Cerebellar nuclear complex (tissue), 1 donor: ENCODE data around the gene USP5.
"Not testable (repeated sequence)": the region's sequence is repeated elsewhere in the genome, so short reads cannot be mapped to it uniquely, and the experiment has no call there.

Source experiments
- DNase-seq, 2 experiments: peaks; one replicate each; lab custom pipeline; 2025; lab: John Stamatoyannopoulos, UW

The USP5 gene

DNA sequence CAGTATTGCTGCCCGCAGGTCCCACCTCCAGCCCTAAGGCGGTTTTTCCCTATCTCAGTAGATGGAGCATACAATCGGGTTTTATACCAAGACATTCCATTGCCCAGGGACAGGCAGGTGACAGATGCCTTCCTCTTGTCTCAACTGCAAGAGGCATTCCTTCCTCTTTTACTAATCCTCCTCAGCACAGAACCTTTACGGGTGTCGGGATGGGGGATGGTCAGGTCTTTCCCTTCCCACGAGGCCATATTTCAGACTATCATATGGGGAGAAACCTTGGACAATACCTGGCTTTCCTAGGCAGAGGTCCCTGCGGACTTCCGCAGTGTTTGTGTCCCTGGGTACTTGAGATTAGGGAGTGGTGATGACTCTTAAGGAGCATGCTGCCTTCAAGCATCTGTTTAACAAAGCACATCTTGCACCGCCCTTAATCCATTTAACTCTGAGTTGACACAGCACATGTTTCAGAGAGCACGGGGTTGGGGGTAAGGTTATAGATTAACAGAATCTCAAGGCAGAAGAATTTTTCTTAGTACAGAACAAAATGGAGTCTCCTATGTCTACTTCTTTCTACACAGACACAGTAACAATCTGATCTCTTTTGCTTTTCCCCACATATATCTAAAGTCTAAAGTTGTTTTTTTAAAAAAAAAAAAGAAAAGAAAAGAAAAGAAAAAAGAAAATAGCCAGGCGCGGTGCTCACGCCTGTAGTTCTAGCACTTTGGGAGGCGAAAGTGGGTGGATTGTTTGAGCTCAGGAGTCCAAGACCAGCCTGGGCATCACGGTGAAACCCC is 34.5 kb downstream of the USP5 start:
- DNase-seq, result not testable (repeated sequence)

DNA sequence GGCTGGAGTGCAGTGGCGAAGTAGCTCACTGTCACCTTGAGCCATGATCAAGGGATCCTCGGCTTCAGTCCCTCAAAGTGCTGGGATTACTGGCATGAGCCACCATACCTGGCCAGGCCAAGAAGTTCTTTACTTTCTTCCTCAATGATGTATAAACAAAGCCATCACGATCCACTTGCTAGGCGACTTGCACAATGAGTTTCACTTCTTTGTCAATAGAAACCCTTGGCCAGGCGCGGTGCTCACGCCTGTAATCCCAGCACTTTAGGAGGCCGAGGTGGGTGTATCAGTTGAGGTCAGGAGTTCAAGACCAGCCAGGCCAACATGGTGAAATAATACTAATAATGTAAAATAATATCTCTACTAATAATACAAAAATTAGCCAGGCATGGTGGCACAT is 35.5 kb downstream of the USP5 start:
- no peak for DNase-seq

DNA sequence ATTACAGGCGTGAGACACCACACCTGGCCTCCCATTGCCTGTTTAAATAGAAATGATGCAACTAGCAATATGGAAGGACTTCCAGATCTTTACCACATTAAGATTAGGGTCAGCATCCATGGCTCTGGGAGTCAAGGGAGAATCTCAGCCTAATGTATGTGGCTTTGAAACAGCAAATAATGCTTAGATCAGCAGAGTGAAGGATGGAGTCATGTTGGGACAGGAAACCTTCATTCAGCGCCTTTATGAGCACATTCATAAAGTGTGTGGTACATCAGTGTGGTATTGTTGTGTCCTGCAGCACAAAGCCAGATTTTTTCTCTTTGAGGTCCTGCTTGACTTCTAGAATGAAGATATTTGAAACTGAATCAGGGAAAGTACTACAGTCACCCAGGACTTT is 36.4 kb downstream of the USP5 start:
- no peak for DNase-seq

- DNase-seq, result not testable (repeated sequence)
Observed at GRCh38 chr12:6888794-6889193, 36.8 kb downstream of the USP5 start.

DNA sequence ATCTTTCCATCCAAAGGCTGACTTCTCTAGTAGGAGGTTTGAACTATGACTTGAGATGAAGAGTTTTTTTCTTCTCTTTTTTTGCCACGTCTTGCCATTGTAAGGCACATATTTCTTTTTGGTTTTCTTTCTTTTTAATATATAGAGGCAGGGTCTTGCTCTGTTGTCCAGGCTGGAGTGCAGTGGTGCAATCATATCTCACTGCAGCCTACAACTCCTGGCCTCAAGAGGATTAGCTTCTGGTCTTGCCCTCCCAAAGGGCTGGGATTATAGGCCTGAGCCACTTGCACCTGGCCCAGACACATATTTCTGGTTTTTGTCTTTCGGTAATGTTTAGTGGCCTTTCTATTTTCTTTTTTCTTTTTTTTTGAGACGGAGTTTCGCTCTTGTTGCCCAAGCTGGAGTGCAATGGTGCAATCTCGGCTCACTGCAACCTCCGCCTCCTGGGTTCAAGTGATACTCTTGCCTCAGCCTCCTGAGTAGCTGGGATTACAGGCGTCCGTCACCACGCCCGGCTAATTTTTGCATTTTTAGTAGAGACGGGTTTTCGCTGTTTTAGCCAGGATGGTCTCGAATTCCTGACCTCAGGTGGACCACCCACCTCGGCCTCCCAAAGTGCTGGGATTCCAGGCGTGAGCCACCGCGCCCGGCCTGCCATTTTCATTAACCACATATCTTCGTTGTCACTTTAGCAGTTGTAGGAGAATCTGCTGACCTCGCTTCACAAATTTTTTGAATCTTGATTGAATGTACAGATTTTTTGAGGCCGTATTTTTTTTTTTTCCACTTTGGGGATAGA is 38.0 kb downstream of the USP5 start:
- not testable (repeated sequence) for DNase-seq

DNA sequence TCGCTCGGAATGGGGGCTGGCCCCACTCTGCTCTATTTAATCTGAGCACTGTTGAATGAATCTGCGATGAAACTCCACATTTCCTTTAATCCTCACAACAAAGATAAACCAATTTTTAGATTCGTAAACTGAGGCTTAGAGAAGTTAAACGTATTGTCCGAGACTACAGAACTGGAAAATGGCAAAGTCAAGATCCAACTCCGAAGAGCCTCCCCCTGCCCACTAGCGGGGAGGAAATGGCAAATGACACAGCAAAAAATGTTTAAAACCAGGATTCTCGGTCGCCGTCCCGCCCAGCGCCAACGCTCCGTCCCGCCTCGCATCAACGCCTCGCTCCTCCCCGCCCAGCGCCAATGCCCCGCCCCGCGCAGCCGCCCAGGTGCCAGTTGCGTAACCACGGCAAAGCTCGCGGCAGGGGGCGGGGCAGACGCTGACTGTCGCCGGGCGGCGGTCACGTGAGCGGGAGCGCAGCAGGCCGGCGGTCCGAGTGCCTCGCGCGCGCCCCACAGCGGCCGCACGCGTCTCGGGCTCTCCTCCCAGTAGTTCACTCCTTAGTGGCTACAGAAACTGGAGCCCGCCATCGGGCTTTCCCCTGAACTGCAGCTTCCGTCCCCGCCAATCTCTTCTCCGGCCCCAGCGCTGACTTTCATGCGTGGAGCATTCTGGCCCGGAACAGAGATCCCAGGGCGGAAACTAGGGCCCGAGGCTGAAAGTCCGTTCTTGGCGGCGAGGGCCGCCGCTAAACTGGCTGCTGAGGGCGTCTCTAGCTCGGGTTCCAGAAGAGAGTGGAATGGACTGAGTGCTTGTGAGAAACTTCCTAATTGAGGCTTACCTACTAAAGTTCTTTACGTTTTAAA is 39.1 kb downstream of the USP5 start:
- DNase-seq, result peak; percentile 79 to 81

DNA sequence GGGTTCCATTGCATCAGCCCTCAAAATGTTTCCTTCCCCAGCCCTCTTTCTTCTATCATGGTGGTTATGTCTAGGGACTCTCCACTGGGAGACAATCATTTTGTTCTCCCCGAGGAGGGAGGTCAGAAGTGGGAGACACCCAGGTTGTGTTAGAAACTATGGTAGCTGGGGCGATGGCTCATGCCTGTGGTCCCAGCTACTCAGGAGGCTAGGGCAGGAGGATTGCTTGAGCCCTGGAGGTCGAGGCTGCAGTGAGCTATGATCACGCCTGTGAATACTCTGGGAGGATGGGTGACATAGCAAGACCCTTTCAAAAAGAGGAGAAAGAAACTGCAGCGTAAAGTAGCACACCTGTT is 39.7 kb downstream of the USP5 start:
- no peak for DNase-seq

DNA sequence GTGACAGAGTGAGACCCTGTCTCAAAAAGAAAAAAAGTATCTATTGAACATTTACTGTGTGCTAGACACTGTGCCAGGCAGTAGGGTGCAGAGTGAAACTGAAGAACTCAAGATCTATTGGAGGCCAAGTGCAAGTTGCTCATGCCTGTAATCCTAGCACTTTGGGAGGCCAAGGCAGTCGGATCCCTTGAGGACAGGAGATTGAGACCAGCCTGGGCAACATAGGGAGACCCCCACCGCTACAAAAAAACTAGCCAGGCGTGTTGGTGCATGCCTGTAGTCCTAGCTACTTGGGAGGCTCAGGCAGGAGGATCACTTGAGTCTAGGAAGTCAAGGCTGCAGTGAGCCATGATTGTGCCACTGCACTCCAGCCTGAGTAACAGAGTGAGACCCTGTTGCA is 40.7 kb downstream of the USP5 start:
- DNase-seq, result not testable (repeated sequence)

DNA sequence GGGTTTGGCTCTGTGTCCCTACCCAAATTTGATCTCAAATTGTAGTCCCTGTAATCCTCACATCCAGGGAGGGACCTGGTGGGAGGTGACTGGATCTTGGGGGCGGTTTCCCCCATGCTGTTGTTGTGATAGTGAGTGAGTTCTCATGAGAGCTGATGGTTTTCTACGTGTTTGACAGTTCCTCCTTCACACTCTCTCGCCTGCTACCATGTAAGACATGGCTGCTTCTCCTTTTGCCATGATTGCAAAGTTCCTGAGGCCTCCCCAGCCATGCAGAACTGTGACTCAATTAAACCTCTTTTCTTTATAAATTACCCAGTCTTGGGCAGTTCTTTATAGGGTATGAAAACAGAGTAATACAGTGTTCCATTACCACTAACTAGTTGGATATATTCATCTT is 42.4 kb downstream of the USP5 start:
- DNase-seq, result no peak

GRCh38 chr12:6896846-6897435 is 45.0 kb downstream of the USP5 start:
- DNase-seq, result peak; percentile 70 to 89

GRCh38 chr12:6899427-6899826 is 47.5 kb downstream of the USP5 start:
- DNase-seq, result no peak

- DNase-seq, result no peak
Observed at GRCh38 chr12:6899837-6900519, 48.0 kb downstream of the USP5 start.

DNA sequence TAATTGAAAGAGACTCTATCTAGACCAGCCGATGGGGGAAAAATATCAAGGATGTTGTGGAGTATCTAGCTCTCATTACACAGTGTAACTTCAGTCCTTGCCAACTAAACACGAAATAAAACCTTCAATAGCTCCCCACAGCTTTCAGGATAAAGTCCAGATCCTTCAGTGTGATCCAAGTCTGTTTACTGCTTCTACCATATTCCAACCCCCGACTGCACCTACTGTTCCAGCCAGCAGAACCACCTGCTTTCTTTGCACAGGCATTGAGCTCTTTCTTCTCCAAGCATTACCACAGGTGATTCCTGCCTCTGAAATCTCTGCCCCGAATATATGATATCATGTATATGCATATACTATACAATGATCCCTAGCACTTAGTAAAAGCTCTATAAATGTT is 50.5 kb downstream of the USP5 start:
- no peak for DNase-seq

DNA sequence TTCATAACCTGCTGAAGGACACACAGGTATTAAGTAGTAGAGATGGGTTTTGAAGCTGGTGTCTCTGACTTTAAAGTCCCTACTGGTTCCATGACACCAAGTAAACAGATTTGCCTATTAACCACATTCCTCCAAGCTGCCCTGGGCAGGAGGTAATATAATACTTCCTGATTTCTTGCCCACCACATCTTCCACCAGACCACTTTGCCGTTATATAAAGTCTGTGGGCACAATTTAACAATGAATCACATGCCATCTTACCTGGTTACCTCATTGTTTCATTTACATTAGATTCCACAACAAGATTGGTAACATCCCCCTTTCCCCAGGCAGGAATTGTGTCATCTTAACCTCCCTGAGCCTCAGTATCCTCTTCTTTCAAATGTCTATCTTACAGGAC is 51.8 kb downstream of the USP5 start:
- no peak for DNase-seq

GRCh38 chr12:6904280-6905276 is 52.6 kb downstream of the USP5 start, which contains the start of gene LRRC23:
Gene LRRC23 (plus strand): TSS chr12:6904822. CDS start chr12:6905634, 812 bp downstream.
- peak; percentile 54 to 85 for DNase-seq

GRCh38 chr12:6905414-6906040 is 53.6 kb downstream of the USP5 start:
- no peak for DNase-seq

- not testable (repeated sequence) for DNase-seq
Observed at GRCh38 chr12:6908141-6908540, 56.2 kb downstream of the USP5 start.

DNA sequence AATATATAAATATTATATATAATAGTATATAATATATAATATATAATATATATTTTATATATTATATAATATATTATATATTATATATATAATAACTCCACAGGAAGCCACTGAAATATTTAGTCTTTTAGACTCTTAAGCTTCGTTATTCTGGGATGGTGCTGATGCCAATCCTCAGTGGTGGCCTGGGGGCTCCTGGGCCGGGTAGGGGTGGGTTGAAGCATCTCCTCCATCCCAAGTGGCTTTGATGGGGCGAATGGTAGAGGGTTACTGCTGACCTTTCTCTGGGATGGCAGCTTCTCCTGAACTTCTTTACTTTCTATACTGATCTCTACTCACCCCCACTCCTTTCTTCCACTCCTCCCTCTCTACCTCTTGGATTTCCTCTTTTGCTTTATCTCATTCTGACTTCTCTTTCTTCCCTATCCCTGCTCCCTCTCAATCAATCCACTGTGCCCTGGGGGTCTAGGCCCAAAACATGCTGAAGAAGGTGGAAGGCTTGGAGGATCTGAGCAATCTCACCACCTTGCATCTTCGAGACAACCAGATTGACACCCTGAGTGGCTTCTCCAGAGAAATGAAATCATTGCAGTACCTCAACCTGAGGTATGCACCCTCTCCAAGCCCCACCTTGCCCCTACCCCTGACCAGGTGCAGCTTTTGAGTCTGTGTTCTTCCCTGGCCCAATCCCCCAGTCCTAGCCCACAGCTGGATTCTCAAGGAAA is 57.6 kb downstream of the USP5 start:
- DNase-seq, result no peak
